H1 (cell line): ENCODE measurements around the gene PLEKHM3. TPM values are rescaled to one million over a fixed set of nuclear protein-coding genes. Genes with fewer than 3 reads are reported as not detected.
A peak's percentile ranks its signal among the peaks of the same experiment; 100 is the strongest.

ENCODE experiments used
- CTCF ChIA-PET: fragments of 300-600 bp; sonication (Branson Sonifier 250); formaldehyde crosslinking; loops from one replicate; lab custom pipeline; 2021; ENCODE audit not compliant: partially characterized antibody; lab: Charles Lee
- POLR2A ChIA-PET: fragments of 300-600 bp; sonication (Branson Sonifier 250); formaldehyde crosslinking; loops from one replicate; lab custom pipeline; 2021; ENCODE audit warnings: inconsistent platforms; ENCODE audit not compliant: partially characterized antibody; lab: Charles Lee
- DNase-seq, 2 experiments: peaks; one replicate each; pipeline versions ENCODE4 v3.0.0 to v3.0.0-alpha.2; 2010 to 2022; ENCODE audit warnings: low spot score in 2 of 2, low read depth in 1 of 2, mixed read lengths in 1 of 2
- FAIRE-seq: peaks from 2 replicates; lab custom pipeline; 2011; peaks lifted over from hg19 to GRCh38; lab: Jason Lieb, UNC
- H2AFZ ChIP-seq: 2 replicates; pipeline ENCODE4 v1.8.1; 2012; ENCODE audit warnings: low read length, inconsistent platforms
- H2AK5ac ChIP-seq: 2 replicates; pipeline ENCODE4 v1.6.1; 2013; ENCODE audit warnings: low read depth, low read length
- H2BK120ac ChIP-seq: replicated peaks from 2 replicates; pipeline ENCODE3; 2013; ENCODE audit warnings: low read depth, low read length, inconsistent platforms
- H2BK12ac ChIP-seq: 2 replicates; pipeline ENCODE4 v1.6.1; 2013; ENCODE audit warnings: low read depth, low read length
- H2BK15ac ChIP-seq: 2 replicates; pipeline ENCODE4 v1.6.1; 2013; ENCODE audit warnings: low read length
- H2BK20ac ChIP-seq: 2 replicates; pipeline ENCODE4 v1.6.1; 2013; ENCODE audit warnings: low read length
- H2BK5ac ChIP-seq: 2 replicates; pipeline ENCODE4 v1.6.1; 2013; ENCODE audit warnings: low read depth, low read length
- H3K14ac ChIP-seq: 2 replicates; pipeline ENCODE4 v1.6.1; 2013; ENCODE audit warnings: inconsistent platforms; ENCODE audit not compliant: insufficient read length
- H3K18ac ChIP-seq: 2 replicates; pipeline ENCODE4 v1.6.1; 2013; ENCODE audit warnings: low read length; ENCODE audit errors: extremely low read depth
- H3K23ac ChIP-seq: 2 replicates; pipeline ENCODE4 v1.6.1; 2013; ENCODE audit warnings: inconsistent platforms; ENCODE audit not compliant: insufficient read length
- H3K23me2 ChIP-seq: 2 replicates; pipeline ENCODE4 v1.6.1; 2013; ENCODE audit warnings: low read depth, low read length
- H3K27ac ChIP-seq: 2 replicates; pipeline ENCODE4 v1.6.1; 2011; ENCODE audit warnings: low read depth, low read length, inconsistent platforms
- H3K27me3 ChIP-seq, 4 experiments: replicated peaks in 1 of 4; 1 replicate in 1 of 4; 2 replicates in 3 of 4; pipeline versions ENCODE4 v1.6.1 to v1.8.1; 2011 to 2013; ENCODE audit warnings: low read length in 3 of 4, mild to moderate bottlenecking in 3 of 4, inconsistent platforms in 2 of 4, mixed read lengths in 2 of 4, moderate library complexity in 1 of 4; ENCODE audit not compliant: control insufficient read depth in 3 of 4, insufficient read depth in 3 of 4; ENCODE audit errors: extremely low read depth in 1 of 4
- H3K36me3 ChIP-seq, 4 experiments: 2 replicates each; pipeline versions ENCODE4 v1.6.1 to v1.8.1; 2011 to 2013; ENCODE audit warnings: mild to moderate bottlenecking in 4 of 4, low read length in 3 of 4, moderate library complexity in 2 of 4, control low read depth in 1 of 4, inconsistent platforms in 1 of 4; ENCODE audit not compliant: insufficient read depth in 4 of 4, control insufficient read depth in 2 of 4
- H3K4ac ChIP-seq: replicated peaks from 2 replicates; pipeline ENCODE3; 2013; ENCODE audit warnings: low read length, low read depth, mixed read lengths, inconsistent platforms; ENCODE audit not compliant: insufficient read length
- H3K4me1 ChIP-seq, 4 experiments: replicated peaks in 1 of 4; 1 replicate in 1 of 4; 2 replicates in 3 of 4; pipeline versions ENCODE4 v1.6.1 to v1.8.1; 2011 to 2013; ENCODE audit warnings: low read length in 3 of 4, inconsistent platforms in 2 of 4, mixed read lengths in 1 of 4; ENCODE audit not compliant: insufficient read depth in 4 of 4, control insufficient read depth in 3 of 4
- H3K4me2 ChIP-seq, 2 experiments: 2 replicates each; pipeline versions ENCODE4 v1.6.1 to v1.8.1; 2011 to 2013; ENCODE audit warnings: low read depth in 2 of 2, low read length in 2 of 2, control low read depth in 1 of 2, inconsistent platforms in 1 of 2, mild to moderate bottlenecking in 1 of 2; ENCODE audit not compliant: insufficient read depth in 1 of 2
- H3K4me3 ChIP-seq, 4 experiments: fragments of 200-600, 300-600 bp in 1 of 4; sonication (generic), shearing (Covaris generic), sonication (Bioruptor Twin) in 1 of 4; 2 replicates each; pipeline versions ENCODE4 v1.5.1 to v1.8.1; 2011 to 2016; ENCODE audit warnings: low read length in 4 of 4, low read depth in 3 of 4, control low read depth in 2 of 4, inconsistent platforms in 2 of 4, mild to moderate bottlenecking in 2 of 4, mixed read lengths in 1 of 4, moderate library complexity in 1 of 4; ENCODE audit not compliant: insufficient read depth in 2 of 4; ENCODE audit errors: extremely low read depth in 1 of 4
- H3K56ac ChIP-seq: replicated peaks from 2 replicates; pipeline ENCODE3; 2013; ENCODE audit warnings: low read depth, mild to moderate bottlenecking, mixed read lengths, low read length, inconsistent platforms; ENCODE audit not compliant: insufficient read length
- H3K79me1 ChIP-seq: 2 replicates; pipeline ENCODE4 v1.6.1; 2013; ENCODE audit warnings: low read depth, low read length, control low read depth
- H3K79me2 ChIP-seq, 2 experiments: 2 replicates each; pipeline versions ENCODE4 v1.6.1 to v1.8.1; 2012 to 2013; ENCODE audit warnings: low read length in 2 of 2, mild to moderate bottlenecking in 2 of 2, inconsistent platforms in 1 of 2; ENCODE audit not compliant: insufficient read depth in 2 of 2, control insufficient read depth in 1 of 2
- H3K9ac ChIP-seq, 4 experiments: replicated peaks in 1 of 4; 1 replicate in 1 of 4; 2 replicates in 3 of 4; pipeline versions ENCODE4 v1.6.1 to v1.8.1; 2011 to 2013; ENCODE audit warnings: low read depth in 3 of 4, low read length in 3 of 4, control low read depth in 2 of 4, mild to moderate bottlenecking in 2 of 4, moderate library complexity in 2 of 4, inconsistent platforms in 1 of 4; ENCODE audit errors: extremely low read depth in 1 of 4
- H3K9me3 ChIP-seq, 2 experiments: 2 replicates each; pipeline versions ENCODE4 v1.6.1 to v1.8.1; 2012 to 2013; ENCODE audit warnings: mild to moderate bottlenecking in 2 of 2, moderate library complexity in 2 of 2, control low read depth in 1 of 2, inconsistent platforms in 1 of 2, low read depth in 1 of 2, low read length in 1 of 2, mixed read lengths in 1 of 2; ENCODE audit not compliant: insufficient read depth in 2 of 2
- H4K20me1 ChIP-seq, 2 experiments: replicated peaks in 1 of 2; 2 replicates each; pipeline versions ENCODE3 to v1.8.1; 2011 to 2013; ENCODE audit warnings: inconsistent platforms in 2 of 2, low read length in 2 of 2, mild to moderate bottlenecking in 1 of 2; ENCODE audit not compliant: insufficient read depth in 2 of 2, control insufficient read depth in 1 of 2
- H4K5ac ChIP-seq: 2 replicates; pipeline ENCODE4 v1.6.1; 2013; ENCODE audit warnings: low read length, low read depth, mixed read lengths, inconsistent platforms; ENCODE audit not compliant: insufficient read length
- H4K8ac ChIP-seq: 2 replicates; pipeline ENCODE4 v1.8.0; 2013; ENCODE audit warnings: mild to moderate bottlenecking, moderate library complexity, low read length, inconsistent platforms; ENCODE audit not compliant: insufficient read depth; ENCODE audit errors: extremely low read depth
- H4K91ac ChIP-seq: replicated peaks from 2 replicates; pipeline ENCODE3; 2013; ENCODE audit warnings: low read length, mixed read lengths, inconsistent platforms; ENCODE audit not compliant: insufficient read length
- CHD2 ChIP-seq: IDR thresholded peaks from 2 replicates; pipeline ENCODE4 v1.6.1; 2012; ENCODE audit warnings: low read length, improper control_type of control experiment
- GTF2F1 ChIP-seq: IDR thresholded peaks from 2 replicates; pipeline ENCODE4 v1.6.1; 2012; ENCODE audit warnings: low read depth, low read length, improper control_type of control experiment, borderline replicate concordance
- HDAC6 ChIP-seq: IDR thresholded peaks from one replicate; pipeline ENCODE4 v1.7.1; 2012; ENCODE audit warnings: low read depth, mild to moderate bottlenecking, inconsistent platforms, low read length, moderate library complexity
- JUN ChIP-seq: IDR thresholded peaks from 2 replicates; pipeline ENCODE4 v1.6.1; 2011; ENCODE audit warnings: low read depth, mild to moderate bottlenecking, improper control_type of control experiment, low read length
- JUND ChIP-seq: IDR thresholded peaks from 2 replicates; pipeline ENCODE4 v1.6.1; 2011; ENCODE audit warnings: mild to moderate bottlenecking, improper control_type of control experiment, low read length
- KDM5A ChIP-seq: fragments of 200-600 bp; IDR thresholded peaks from 2 replicates; pipeline ENCODE4 v1.7.1; 2012; ENCODE audit warnings: mild to moderate bottlenecking, low read length, inconsistent platforms, mixed read lengths
- POLR2A ChIP-seq, 2 experiments: IDR thresholded peaks; 1 replicate in 1 of 2; 2 replicates in 1 of 2; pipeline ENCODE4 v1.6.1; 2011; ENCODE audit warnings: low read depth in 2 of 2, low read length in 2 of 2, mild to moderate bottlenecking in 2 of 2; ENCODE audit errors: control extremely low read depth in 1 of 2
- RAD21 ChIP-seq, 2 experiments: IDR thresholded peaks in 1 of 2; conservative IDR thresholded peaks in 1 of 2; 2 replicates each; pipeline ENCODE4 v1.6.1; 2011; ENCODE audit warnings: low read depth in 2 of 2, low read length in 2 of 2, improper control_type of control experiment in 1 of 2, inconsistent platforms in 1 of 2, mild to moderate bottlenecking in 1 of 2, moderate library complexity in 1 of 2
- RNF2 ChIP-seq: fragments of 200-900, 300-1000 bp; sonication (generic); IDR thresholded peaks from 2 replicates; pipeline ENCODE4 v1.7.1; 2016; ENCODE audit warnings: borderline replicate concordance, low read depth, mild to moderate bottlenecking, antibody characterized with exemption, low read length; ENCODE audit not compliant: poor library complexity, severe bottlenecking; ENCODE audit errors: missing control alignments
- SP1 ChIP-seq: IDR thresholded peaks from 2 replicates; pipeline ENCODE4 v1.6.1; 2011; ENCODE audit warnings: low read depth, low read length
- ZNF274 ChIP-seq: IDR thresholded peaks from 2 replicates; pipeline ENCODE4 v1.7.0; 2012; ENCODE audit warnings: low read length, borderline replicate concordance; ENCODE audit errors: extremely low read depth
- WGBS, 2 experiments: shearing (Covaris generic) in 1 of 2; methylation state at CpG; one replicate each; pipeline versions ENCODE4 v1.1.6 to v1.1.7; 2013 to 2015; ENCODE audit warnings: low lambda C conversion rate in 2 of 2, mixed read lengths in 2 of 2, inconsistent platforms in 1 of 2, low coverage in 1 of 2, missing lambda C conversion rate in 1 of 2; ENCODE audit not compliant: insufficient replicate concordance in 2 of 2, insufficient coverage in 1 of 2, insufficient read length in 1 of 2; ENCODE audit errors: extremely low coverage in 1 of 2, missing lambda C conversion rate in 1 of 2; 5-methylcytosine and 5-hydroxymethylcytosine counted together
- polyA plus RNA-seq, 7 experiments: library from polyadenylated mRNA; depleted of rRNA in 3 of 7; stranded (reverse) in 5 of 7; unstranded in 2 of 7; fragments of >200 nt in 5 of 7; fragments of 200-250 nt in 2 of 7; gene quantifications; 1 replicate in 5 of 7; 2 replicates in 1 of 7; 4 replicates in 1 of 7; pipeline versions ENCODE4 v1.2.1 to v1.2.3, GENCODE V29; 2011 to 2013; ENCODE audit warnings: missing spikeins in 2 of 7, mixed read lengths in 2 of 7
- total RNA-seq: library from RNA; stranded (reverse); fragmentation: NEBNext Ultra II Directional; extraction: Animal tissue kit (Norgen Biotek cat#: 25700); gene quantifications from 2 replicates; pipeline ENCODE4 v1.2.1, GENCODE V29; 2021
- TF ChIP-seq, protein P1 (sequence below), 3 experiments: IDR thresholded peaks; 1 replicate in 2 of 3; 2 replicates in 1 of 3; pipeline versions ENCODE4 v1.5.1 to v1.6.1; 2011; ENCODE audit warnings: low read length in 3 of 3, mild to moderate bottlenecking in 3 of 3, inconsistent platforms in 2 of 3, low read depth in 1 of 3, moderate library complexity in 1 of 3; ENCODE audit not compliant: insufficient read depth in 1 of 3; ENCODE audit errors: control extremely low read depth in 1 of 3

The PLEKHM3 gene
- total and polyA plus RNA-seq, 2 of the 8 experiments (the other 6 are each of a cell fraction or from before 2014, with no cell fraction given), result 2.3 to 5.8 TPM

DNA sequence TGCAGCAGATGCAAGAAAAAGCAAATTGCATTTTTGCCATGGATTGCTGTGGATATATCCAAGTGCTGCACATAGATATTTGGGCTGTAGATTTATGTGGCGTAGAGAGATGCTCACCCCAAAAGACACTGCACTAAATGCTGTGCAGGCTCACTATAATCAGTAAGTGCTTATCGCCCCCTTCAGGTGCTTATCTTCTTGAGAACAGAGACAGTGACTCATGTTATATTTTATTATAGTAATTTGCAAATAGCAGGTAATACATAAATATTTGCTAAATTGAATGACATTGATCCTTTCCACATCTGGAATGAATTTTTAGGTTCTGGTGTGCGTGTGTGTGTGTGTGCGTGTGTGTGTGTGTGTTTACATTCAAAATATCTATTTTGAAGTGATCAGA lies 36.8 kb upstream of the PLEKHM3 start:
- no peak overlapping the region for H2AFZ ChIP-seq
- no peak overlapping the region for H3K4me2 ChIP-seq
- H2AK5ac ChIP-seq, result no peak overlapping the region
- H4K8ac ChIP-seq, result no peak overlapping the region
- no peaks in the 10 kb centered on the region for H3K36me3 ChIP-seq
- H3K23ac ChIP-seq, result no peak overlapping the region
- no peak overlapping the region for H3K56ac ChIP-seq
- H3K9me3 ChIP-seq, result no peaks in the 10 kb centered on the region
- H3K18ac ChIP-seq, result no peak overlapping the region
- no peak overlapping the region for H2BK120ac ChIP-seq
- no peaks in the 10 kb centered on the region for H3K79me1 ChIP-seq
- H2BK20ac ChIP-seq, result no peak overlapping the region
- no peak overlapping the region for H3K9ac ChIP-seq
- no peaks in the 10 kb centered on the region for H3K23me2 ChIP-seq
- H3K27me3 ChIP-seq, result no peaks in the 10 kb centered on the region
- no peak overlapping the region for H4K91ac ChIP-seq
- FAIRE-seq, result no peak
- H2BK12ac ChIP-seq, result no peak overlapping the region
- H4K20me1 ChIP-seq, result no peaks in the 10 kb centered on the region
- H3K4ac ChIP-seq, result no peak overlapping the region
- H3K4me1 ChIP-seq, result no peaks in the 10 kb centered on the region
- 48% methylated on average over 4 of the region's 4 CpGs; no CpG with 5 or more reads in 1 of the 2 experiments for WGBS, 2 experiments
- DNase-seq, result no peak
- no peak overlapping the region for H4K5ac ChIP-seq
- H2BK5ac ChIP-seq, result no peak overlapping the region
- no peak overlapping the region for H2BK15ac ChIP-seq
- no peaks in the 10 kb centered on the region for H3K79me2 ChIP-seq
- POLR2A ChIA-PET, result no interaction called here
- no peak overlapping the region for H3K4me3 ChIP-seq
- CTCF ChIA-PET, result interaction anchor here (3.0 kb wide), 1 partner anchor 315 kb away, joined by 22 read pairs; no protein-coding TSS in a partner anchor
- no peak overlapping the region for H3K27ac ChIP-seq
- no peak overlapping the region for H3K14ac ChIP-seq
- TF ChIP-seq RAD21 (IDR thresholded peaks at IDR 0.05 in 1 of 2, conservative IDR thresholded peaks at IDR 0.05 in 1 of 2; ENCODE audit: low read depth in 2 of 2, low read length in 2 of 2), result peak; percentile 76 to 78
- TF ChIP-seq KDM5A, result no peak
- no peak for TF ChIP-seq POLR2A (IDR thresholded peaks at IDR 0.05; ENCODE audit: control extremely low read depth in 1 of 2, low read depth in 2 of 2, low read length in 2 of 2)
- TF ChIP-seq RNF2, result no peak
- no peak for TF ChIP-seq GTF2F1
- TF ChIP-seq SP1, result no peak
- TF ChIP-seq JUND, result peak; percentile 73; the same call in 1 of the 2 replicates
- TF ChIP-seq, protein P1, sequence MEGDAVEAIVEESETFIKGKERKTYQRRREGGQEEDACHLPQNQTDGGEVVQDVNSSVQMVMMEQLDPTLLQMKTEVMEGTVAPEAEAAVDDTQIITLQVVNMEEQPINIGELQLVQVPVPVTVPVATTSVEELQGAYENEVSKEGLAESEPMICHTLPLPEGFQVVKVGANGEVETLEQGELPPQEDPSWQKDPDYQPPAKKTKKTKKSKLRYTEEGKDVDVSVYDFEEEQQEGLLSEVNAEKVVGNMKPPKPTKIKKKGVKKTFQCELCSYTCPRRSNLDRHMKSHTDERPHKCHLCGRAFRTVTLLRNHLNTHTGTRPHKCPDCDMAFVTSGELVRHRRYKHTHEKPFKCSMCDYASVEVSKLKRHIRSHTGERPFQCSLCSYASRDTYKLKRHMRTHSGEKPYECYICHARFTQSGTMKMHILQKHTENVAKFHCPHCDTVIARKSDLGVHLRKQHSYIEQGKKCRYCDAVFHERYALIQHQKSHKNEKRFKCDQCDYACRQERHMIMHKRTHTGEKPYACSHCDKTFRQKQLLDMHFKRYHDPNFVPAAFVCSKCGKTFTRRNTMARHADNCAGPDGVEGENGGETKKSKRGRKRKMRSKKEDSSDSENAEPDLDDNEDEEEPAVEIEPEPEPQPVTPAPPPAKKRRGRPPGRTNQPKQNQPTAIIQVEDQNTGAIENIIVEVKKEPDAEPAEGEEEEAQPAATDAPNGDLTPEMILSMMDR (IDR thresholded peaks at IDR 0.05; ENCODE audit: control extremely low read depth in 1 of 3, insufficient read depth in 1 of 3, low read depth in 1 of 3, low read length in 3 of 3), result peak in 2 of 3 experiments; percentile 48 to 60; a peak in 2 of 4 replicates
- TF ChIP-seq HDAC6, result no peak
- no peak for TF ChIP-seq CHD2
- no peak for TF ChIP-seq ZNF274
- TF ChIP-seq JUN, result no peak
